ENCODE data around the gene CC2D1A.

The CC2D1A gene

GRCh38 chr19:13880059-13881043, 25.6 kb upstream of the CC2D1A start:
- DNase-seq, result peak; percentile 97

- peak; percentile 55 for DNase-seq
Observed at GRCh38 chr19:13881251-13881691, 24.7 kb upstream of the CC2D1A start.

- DNase-seq, result no peak
Observed at GRCh38 chr19:13881692-13882418, 24.1 kb upstream of the CC2D1A start.

- no peak for DNase-seq
Observed at GRCh38 chr19:13882419-13882795, 23.6 kb upstream of the CC2D1A start.

- DNase-seq, result no peak
Observed at GRCh38 chr19:13882836-13883235, 23.2 kb upstream of the CC2D1A start.

- DNase-seq, result peak; percentile 52
Observed at GRCh38 chr19:13883516-13884064, 22.4 kb upstream of the CC2D1A start.

GRCh38 chr19:13884726-13885591, 21.0 kb upstream of the CC2D1A start:
- DNase-seq, result no peak

- no peak for DNase-seq
Observed at GRCh38 chr19:13885826-13886365, 20.1 kb upstream of the CC2D1A start.

- no peak for DNase-seq
Observed at GRCh38 chr19:13887018-13887436, 19.0 kb upstream of the CC2D1A start.

- DNase-seq, result no peak
Observed at GRCh38 chr19:13887517-13887916, 18.5 kb upstream of the CC2D1A start.

GRCh38 chr19:13888281-13888680, 17.7 kb upstream of the CC2D1A start:
- no peak for DNase-seq

GRCh38 chr19:13890136-13890535, 15.9 kb upstream of the CC2D1A start:
- DNase-seq, result no peak

GRCh38 chr19:13892870-13893269, 13.1 kb upstream of the CC2D1A start:
- no peak for DNase-seq

GRCh38 chr19:13894552-13894951, 11.4 kb upstream of the CC2D1A start:
- no peak for DNase-seq

GRCh38 chr19:13896227-13896626, 9.8 kb upstream of the CC2D1A start:
- DNase-seq, result no peak

GRCh38 chr19:13899393-13899792, 6.6 kb upstream of the CC2D1A start:
- no peak for DNase-seq

- DNase-seq, result no peak
Observed at GRCh38 chr19:13899912-13900584, 6.0 kb upstream of the CC2D1A start.

- peak; percentile 60 for DNase-seq
Observed at GRCh38 chr19:13902993-13903555, 2.9 kb upstream of the CC2D1A start.

- peak; percentile 64 for DNase-seq
Observed at GRCh38 chr19:13906521-13906904, 512 bp downstream of the CC2D1A start.

- DNase-seq, result no peak
Observed at GRCh38 chr19:13906910-13907309, 909 bp downstream of the CC2D1A start.

- DNase-seq, result no peak
Observed at GRCh38 chr19:13908674-13909073, 2.7 kb downstream of the CC2D1A start.

Measured in NCI-H82 (cell line).